ENCODE measurements around the gene OR2H2.

DNA sequence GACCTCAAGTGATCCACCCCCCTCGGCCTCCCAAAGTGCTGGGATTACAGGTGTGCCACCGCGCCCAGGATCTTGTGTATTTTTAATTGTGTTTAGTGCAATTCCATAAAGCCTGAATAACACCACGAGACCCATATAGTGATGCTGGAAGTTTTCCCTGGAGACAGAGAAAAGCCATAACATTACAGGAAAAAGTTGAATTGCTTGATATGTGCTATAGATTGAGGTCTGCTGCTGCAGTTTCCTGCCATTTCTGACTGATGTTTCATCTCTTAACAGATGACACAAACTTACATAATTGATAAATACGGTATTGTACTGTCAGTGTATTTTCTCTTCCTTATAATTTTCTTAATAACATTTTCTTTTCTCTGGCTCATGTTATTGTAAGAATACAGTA lies 18.1 kb upstream of the OR2H2 start:
- TF ChIP-seq EZH2phosphoT487 (IDR thresholded peaks at IDR 0.05; ENCODE audit: borderline replicate concordance, low read length) = no peak
- TF ChIP-seq, protein P1, sequence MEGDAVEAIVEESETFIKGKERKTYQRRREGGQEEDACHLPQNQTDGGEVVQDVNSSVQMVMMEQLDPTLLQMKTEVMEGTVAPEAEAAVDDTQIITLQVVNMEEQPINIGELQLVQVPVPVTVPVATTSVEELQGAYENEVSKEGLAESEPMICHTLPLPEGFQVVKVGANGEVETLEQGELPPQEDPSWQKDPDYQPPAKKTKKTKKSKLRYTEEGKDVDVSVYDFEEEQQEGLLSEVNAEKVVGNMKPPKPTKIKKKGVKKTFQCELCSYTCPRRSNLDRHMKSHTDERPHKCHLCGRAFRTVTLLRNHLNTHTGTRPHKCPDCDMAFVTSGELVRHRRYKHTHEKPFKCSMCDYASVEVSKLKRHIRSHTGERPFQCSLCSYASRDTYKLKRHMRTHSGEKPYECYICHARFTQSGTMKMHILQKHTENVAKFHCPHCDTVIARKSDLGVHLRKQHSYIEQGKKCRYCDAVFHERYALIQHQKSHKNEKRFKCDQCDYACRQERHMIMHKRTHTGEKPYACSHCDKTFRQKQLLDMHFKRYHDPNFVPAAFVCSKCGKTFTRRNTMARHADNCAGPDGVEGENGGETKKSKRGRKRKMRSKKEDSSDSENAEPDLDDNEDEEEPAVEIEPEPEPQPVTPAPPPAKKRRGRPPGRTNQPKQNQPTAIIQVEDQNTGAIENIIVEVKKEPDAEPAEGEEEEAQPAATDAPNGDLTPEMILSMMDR (conservative IDR thresholded peaks at IDR 0.05; ENCODE audit: low read depth, low read length) = no peak
